Erythroblast (primary cell): ENCODE data around the gene PLEKHA4.

Experiments used
- GATA1 ChIP-seq: IDR thresholded peaks from 2 replicates; pipeline ENCODE4 v1.6.1; 2011; ENCODE audit warnings: low read depth, mild to moderate bottlenecking, control low read depth, low read length, moderate library complexity
- POLR2A ChIP-seq: IDR thresholded peaks from 2 replicates; pipeline ENCODE4 v1.6.1; 2011; ENCODE audit warnings: mild to moderate bottlenecking, low read length

- peak; percentile 93 for TF ChIP-seq POLR2A
- TF ChIP-seq GATA1, result no peak
Observed at GRCh38 chr19:48899781-48900476, 31.5 kb upstream of the PLEKHA4 start, which contains the start of gene NUCB1.
